ENCODE data around the gene FAHD1.
"Not testable (repeated sequence)": the region's sequence is repeated elsewhere in the genome, so short reads cannot be mapped to it uniquely, and the experiment has no call there.

Gene FAHD1

DNA sequence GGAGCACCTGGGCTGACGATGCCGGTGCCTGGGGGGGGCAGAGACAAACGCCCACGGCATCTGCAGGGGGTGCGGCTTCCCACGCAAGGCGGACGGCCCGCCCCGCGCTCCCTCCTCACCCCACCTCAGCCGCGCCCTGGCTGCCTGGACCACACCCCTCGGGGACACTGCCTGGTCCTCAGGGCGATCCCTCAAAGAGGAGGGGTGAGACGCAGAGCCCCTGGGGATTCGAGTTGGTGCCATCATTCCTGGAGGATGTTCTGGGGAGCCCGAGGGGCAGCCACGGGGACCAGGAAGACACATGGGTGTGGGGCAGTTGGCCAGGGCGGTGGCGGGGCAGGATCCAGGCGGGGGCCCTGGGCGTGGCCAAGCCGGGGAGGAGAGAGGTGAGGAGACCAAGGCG lies 37.4 kb upstream of the FAHD1 start:
- DNase-seq (ENCODE audit: low read depth) = no peak

DNA sequence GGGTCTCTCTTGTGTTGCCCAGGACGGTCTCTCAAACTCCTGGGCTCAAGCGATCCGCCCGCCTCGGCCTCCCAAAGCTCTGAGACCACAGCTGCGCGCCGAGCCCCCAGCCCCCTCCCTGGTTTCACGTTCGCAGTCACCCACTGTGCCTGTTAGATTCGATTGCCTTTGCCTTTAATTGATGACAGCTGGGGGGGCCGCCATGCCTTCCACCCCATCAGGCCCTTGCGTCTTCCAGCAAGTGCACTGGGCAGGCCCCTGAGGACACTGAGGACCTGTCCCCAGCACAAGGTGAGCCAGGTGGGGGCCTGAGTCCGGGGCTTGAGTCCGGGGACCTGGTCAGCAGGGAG lies 36.8 kb upstream of the FAHD1 start:
- no peak for DNase-seq (ENCODE audit: low read depth)

DNA sequence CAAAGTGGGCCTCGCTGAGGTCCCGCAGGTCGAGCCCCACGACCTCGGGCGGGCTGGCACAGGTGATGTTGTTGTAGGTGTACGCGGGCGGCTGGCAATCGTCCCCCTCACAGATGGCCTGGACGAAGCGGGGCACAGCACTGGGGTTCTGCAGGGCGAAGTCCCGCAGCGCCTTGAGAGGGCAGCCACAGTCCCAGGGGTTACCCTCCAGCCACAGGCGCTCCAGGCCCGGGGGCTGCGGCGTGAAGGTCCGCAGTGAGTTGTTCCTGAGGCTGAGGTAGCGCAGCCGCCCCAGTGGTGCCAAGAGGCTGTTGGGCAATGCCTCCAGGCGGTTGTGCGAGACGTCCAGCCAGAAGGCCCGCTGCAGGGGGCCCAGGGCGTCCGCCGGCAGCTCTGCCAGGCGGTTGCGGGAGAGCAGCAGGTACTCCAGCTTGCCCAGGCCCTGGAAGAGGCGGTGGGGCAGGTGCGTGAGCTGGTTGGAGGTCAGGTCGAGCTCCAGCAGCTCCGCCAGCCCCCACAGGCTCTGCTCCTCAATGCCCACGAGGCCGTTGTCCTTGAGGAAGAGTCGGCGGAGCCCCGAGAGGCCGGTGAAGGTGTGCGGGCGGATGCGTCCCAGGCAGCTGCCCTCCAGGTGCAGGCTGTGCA lies 36.3 kb upstream of the FAHD1 start:
- no peak for DNase-seq (ENCODE audit: low read depth)

- no peak for DNase-seq (ENCODE audit: low read depth)
Measured at GRCh38 chr16:1791256-1791942, 35.6 kb upstream of the FAHD1 start.

DNA sequence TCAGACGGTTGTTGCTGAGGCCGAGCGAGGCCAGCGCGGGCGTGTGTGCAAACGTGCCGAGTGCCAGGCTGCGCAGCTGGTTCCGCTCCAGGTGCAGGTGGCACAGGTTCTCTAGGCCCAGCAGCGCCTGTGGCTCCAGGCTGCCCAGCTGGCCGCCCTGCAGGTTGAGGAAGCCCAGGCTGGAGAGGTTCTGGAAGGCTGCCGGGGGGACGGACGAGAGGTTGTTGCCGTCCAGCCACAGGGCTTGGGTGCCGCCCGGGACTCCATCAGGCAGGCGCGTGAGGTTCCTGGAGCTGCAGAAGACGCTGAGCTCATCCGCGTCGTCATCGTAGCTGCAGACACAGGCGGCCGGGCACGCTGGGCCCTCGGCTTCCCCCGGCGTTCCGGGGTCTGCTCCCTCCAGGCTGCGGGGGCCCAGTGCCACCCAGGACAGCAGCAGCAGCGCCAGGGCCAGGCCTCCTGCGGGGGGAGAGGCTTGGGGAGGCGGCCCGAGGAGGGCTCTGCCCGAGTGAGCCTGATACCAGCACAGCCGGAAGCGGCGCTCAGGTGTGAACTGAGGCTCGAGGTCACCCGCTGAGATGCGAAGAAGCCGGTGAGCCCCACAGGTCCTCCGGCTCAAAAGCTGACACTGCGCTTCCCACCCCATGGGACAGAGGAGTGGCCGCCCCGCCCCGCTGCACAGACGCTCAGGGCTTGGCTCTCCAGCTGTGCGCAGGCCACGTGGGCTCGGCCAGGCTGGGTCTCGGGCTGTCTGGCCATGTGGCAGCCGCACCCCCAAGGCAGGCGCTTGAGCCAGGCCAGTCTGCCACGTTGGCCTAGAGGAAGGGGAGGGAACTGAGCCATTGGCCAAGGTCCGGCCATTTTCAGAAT lies 34.8 kb upstream of the FAHD1 start:
- no peak for DNase-seq (ENCODE audit: low read depth)

GRCh38 chr16:1792836-1793577 lies 34.0 kb upstream of the FAHD1 start:
- DNase-seq (ENCODE audit: low read depth) = no peak

GRCh38 chr16:1793578-1794220 lies 33.3 kb upstream of the FAHD1 start, which contains the start of gene IGFALS:
Gene IGFALS, minus strand, starts transcription at chr16:1793705. Its CDS starts 53 bp downstream, at chr16:1793652.
- no peak for DNase-seq (ENCODE audit: low read depth)

- no peak for DNase-seq (ENCODE audit: low read depth)
Measured at GRCh38 chr16:1794221-1794871, 32.7 kb upstream of the FAHD1 start.

DNA sequence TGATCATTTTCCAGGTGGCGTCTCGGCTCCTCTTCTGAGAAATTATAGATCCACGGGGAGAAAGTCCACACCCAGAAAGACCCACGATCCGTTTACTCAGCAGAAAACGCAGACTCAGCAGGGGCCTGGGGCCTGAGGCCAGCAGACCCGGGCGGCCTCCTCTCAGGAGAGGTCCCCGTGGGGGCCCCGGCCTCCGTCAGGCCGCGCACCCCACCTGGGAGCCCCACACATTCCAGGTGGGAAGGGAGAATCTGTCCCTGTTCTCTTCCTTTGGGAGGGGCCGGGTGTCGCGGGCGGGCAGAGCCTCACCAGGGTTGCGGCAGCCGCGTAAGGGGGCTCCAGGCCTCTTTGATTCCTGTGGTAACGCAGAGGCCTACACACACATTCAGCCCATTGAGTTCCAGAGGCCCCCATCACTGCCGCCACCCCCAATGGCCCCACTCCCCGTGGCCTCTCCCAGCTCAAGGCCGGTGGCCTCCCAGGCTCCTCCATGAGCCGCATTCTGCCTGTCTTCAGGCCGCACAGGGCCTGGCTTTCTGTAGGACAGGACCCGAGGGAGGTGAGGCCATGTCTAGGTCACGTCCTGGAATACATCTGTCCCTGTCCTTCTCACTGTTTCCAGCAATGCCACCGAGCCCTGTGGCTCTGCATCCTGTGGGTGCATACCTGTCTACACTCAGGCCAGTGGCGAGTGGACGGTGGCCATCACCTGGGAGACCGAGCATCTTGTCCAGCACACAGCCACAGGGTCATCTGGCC lies 31.9 kb upstream of the FAHD1 start:
- DNase-seq (ENCODE audit: low read depth) = no peak

GRCh38 chr16:1799263-1799662 lies 27.7 kb upstream of the FAHD1 start:
- not testable (repeated sequence) for DNase-seq (ENCODE audit: low read depth)

DNA sequence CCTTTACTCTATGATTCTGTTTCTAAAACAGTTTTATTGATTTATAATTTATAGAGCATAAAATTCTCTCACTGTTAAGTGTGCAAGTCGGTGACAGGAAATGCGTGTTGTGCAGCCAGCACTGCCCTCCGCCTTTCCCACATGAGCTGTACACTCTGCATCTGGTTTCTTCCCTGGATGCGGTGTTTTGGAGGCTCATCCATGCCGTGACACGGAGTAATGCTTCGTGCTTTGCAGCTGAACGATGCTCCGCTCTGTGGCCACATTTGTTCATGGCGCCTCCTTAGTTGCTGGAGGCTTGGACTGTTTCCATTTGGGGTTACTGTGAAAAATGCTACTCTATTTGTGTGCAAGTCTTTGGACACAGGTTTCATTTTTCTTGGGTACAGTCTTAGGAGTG lies 26.3 kb upstream of the FAHD1 start:
- DNase-seq (ENCODE audit: low read depth) = peak; percentile 26

- no peak for DNase-seq (ENCODE audit: low read depth)
Measured at GRCh38 chr16:1807626-1808025, 19.4 kb upstream of the FAHD1 start.

GRCh38 chr16:1808691-1809090 lies 18.3 kb upstream of the FAHD1 start:
- DNase-seq (ENCODE audit: low read depth) = no peak

DNA sequence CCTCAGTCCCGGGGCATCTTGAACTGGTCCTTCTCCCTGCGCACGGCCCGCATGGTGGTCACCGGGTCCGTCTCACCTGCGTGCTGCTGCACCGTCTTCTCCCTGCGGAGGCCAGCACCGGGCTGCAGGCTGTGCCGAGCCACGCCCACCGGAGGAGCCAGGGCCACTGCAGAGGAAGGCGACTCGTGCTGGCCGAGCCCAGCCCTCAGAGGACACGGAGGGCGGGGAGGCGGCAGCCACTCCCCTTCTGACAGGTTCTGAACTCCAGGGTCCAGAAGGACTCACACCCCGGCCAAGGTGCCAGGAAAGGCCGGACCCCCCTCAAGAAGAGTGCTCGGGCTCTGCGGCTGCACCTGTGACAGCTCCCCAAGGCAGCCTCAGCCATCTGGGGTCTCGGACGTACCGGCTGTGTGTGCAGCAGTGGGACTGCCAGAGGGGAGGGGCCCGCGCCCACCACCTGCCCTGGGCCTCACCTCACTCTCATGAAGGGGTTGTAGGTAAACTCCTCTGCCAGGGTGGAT lies 17.7 kb upstream of the FAHD1 start:
- no peak for DNase-seq (ENCODE audit: low read depth)

GRCh38 chr16:1810106-1810505 lies 16.9 kb upstream of the FAHD1 start:
- DNase-seq (ENCODE audit: low read depth) = no peak

DNA sequence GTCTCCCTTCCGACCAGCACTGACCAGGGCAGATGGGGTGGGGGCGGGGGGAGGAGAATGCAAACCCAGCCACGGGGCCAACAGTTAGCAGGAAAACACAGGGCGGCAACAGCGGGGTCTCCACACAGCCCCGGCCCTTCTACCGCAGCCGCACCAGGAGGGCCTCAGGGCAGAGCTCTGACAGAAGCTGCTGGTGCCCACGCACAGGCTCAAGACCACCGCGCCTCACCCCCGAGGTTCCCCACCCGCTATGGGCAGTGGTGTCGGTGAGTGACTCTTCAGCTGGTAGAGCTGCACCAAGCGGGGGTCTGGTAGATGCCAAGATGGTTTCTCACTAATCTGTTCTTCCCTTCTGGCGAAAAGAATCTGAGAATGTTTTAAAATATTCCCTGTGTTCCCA lies 16.5 kb upstream of the FAHD1 start:
- no peak for DNase-seq (ENCODE audit: low read depth)

DNA sequence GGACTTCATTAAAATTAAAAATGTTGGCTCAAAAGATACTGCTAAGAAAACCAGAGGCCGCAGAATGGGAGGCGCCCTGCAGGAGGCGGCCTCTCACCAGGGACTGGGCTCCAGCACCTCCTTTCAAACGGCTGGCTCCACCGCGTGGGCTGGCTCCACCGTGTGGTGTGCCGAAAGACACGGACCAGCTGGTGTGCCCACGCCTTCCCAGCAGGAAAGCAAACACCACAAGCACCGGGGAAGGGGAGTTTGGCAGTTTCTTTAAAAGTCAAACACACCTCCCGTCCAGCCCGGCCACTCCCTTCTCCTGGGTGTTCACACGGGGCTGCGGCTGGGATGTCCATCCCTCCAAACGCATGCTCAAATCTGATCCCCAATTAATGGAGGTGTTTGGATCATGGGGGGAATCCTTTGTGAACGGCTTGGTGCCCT lies 14.3 kb upstream of the FAHD1 start:
- DNase-seq (ENCODE audit: low read depth) = peak; percentile 23

GRCh38 chr16:1815461-1815860 lies 11.5 kb upstream of the FAHD1 start:
- DNase-seq (ENCODE audit: low read depth) = no peak

- DNase-seq (ENCODE audit: low read depth) = no peak
Measured at GRCh38 chr16:1816396-1817275, 10.4 kb upstream of the FAHD1 start.
